CD4-positive, alpha-beta T cell treated with Interleukin-15 for 4 hours (primary cell): ENCODE measurements around the gene R3HDM2.
"Not testable (repeated sequence)": the region's sequence is repeated elsewhere in the genome, so short reads cannot be mapped to it uniquely, and the experiment has no call there.

Experiments
- DNase-seq: peaks from one replicate; pipeline ENCODE4 v3.0.0-alpha.2; 2020; ENCODE audit warnings: low spot score

The R3HDM2 gene

DNA sequence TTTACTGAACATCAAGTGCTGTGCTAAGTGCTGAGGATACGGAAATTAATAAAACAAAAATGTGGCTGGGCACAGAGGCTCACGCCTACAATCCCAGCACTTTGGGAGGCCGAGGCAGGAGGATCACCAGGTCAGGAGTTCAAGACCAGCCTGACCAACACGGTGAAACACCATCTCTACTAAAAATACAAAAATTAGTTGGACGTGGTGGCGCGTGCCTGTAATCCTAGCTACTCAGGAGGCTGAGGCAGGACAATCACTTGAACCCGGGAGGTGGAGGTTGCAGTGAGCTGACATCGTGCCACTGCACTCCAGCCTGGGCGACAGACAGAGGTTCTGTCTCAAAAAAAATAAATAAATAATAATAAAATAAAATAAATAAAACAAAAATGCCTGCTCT, 3.9 kb downstream of the R3HDM2 start:
- not testable (repeated sequence) for DNase-seq

DNA sequence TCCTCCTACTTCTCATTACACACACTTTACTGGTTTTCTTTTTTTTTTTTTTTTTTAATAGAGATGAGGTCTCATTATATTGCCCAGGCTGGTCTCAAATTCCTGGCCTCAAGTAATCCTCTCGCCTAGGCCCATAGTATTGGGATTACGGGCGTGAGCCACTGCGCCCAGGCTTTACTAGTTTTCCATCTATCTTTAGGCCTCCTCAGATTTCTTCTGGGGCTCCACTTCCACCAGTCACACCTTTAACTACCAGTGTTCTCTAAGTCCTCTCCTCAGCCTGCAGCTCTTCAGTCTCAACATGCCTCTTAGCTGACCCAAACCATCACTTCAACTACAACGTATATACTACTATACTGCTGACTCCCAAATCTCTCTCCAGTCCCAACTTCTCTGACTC, 10.4 kb downstream of the R3HDM2 start:
- DNase-seq, result no peak

DNA sequence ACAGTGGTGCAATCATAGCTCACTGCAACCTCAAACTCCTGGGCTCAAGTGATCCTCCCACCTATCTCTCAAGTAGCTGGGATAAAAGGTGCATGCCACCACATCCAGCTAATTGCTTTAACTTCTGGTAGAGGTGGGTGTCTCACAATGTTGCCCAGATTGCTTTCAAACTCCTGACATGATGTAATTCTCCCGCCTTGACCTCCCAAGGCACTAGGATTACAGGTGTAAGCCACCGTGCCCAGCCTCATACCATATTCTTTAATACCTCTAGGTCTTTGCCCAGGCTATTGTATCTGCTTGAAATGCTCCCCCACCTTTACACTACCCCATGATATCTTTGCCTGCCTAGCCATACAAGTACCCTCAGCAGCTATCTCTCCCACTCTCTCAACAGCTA, 11.3 kb downstream of the R3HDM2 start:
- DNase-seq, result no peak

DNA sequence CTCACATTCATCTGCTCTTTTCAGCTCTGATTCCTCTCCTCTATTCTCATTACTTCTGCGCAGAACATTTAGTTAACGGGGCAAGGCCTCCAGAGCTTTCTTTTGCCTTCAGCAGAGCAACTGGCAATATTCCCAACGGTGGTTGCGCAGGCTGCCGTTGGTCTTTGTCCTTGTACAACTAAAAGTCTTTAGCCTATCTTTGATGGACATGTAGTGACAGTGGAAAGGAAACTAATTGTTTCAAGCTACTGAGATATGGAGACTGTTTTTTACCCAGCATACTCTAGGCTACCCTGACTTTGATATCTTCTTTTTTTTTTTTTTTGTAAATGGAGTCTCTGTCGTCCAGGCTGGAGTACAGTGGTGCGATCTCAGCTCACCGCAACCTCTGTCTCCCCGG, 12.6 kb downstream of the R3HDM2 start:
- no peak for DNase-seq

DNA sequence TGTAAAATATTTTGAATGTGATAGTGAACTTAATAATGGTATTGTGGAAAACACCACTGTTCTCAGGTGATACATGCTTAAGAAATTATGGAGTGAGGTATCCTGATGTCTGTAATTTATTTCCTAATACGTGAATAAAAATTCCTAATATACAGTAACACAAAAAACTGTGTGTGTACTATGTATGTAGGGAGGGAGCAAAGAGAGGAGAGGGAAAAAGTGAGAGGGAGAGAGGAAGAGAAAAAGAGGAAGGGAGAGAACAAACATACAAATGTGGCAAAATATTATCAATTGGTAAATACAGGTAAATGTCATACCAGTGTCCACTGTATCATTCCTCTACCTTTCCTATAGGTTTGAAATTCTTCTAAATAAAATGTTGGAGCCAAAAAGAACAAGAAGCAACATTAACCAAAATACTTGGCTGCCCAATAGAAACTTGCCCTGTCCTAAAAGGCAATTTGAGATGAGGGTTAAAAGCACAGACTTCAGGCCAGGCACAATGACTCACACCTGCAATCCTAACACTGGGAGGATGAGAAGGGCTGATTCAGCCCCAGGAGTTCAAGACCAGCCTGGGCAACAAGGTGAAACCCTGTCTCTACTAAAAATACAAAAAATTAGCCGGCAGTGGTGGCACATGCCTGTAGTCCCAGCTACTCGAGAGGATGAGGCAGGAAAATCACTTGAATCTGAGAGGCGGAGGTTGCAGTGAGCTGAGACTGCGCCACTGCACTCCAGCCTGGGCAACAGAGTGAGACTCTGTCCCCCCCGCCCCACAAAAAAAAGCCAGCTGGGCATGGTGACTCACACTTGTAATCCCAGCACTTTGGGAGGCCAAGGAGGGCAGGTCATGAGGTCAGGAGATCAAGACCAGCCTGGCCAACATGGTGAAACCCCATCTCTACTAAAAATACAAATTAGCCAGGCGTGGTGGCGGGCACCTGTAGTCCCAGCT, 14.5 kb downstream of the R3HDM2 start:
- no peak for DNase-seq

DNA sequence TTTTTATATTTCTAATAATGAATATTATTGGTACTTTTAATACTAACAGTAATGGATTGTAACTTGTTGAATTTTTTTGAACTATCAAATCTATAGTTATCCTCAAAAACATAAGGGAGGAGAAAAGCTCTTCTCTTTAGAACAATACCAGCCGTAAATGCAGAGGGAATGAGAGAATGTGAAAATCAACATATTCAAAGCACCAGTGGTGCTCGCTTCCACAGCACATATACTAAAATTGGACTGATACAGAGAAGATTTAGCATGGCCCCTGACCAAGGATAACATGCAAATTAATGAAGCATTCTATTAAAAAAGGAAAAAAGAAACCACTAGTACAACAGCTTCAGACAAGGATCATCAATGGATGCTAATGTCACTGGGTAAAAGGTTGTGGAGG, 15.8 kb downstream of the R3HDM2 start:
- DNase-seq, result no peak

DNA sequence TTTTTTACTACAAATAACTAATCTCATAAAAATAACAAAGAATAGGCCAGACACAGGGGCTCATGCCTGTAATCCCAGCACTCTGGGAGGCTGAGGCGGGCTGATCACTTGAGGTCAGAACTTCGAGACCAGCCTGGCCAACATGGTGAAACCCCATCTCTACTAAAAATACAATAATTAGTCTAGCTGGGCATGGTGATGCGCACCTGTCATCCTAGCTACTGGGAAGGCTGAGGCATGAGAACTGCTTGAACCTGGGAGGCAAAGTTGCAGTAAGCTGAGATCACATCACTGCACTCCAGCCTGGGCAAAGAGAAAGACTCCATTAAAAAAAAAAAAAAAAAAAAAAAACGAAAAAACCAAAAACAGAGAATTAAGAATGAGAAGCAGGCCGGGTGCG, 16.7 kb downstream of the R3HDM2 start:
- not testable (repeated sequence) for DNase-seq

DNA sequence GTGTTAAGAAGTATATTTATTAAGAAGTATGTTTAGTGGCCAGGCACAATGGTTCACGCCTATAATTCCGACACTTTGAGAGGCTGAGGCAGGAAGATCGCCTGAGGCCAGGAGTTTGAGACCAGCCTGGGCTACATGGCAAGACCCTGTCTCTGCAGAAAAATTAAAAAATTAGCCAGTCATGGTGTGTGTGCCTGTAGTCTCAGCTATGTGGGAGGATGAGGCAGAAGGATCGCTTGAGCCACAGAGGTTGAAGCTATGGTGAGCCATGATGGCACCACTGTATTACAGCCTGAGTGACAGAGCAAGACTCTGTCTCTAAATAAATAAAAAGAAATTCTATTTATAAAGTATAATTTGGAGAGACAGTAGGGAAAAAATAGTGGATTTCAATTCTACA, 20.3 kb downstream of the R3HDM2 start:
- no peak for DNase-seq

DNA sequence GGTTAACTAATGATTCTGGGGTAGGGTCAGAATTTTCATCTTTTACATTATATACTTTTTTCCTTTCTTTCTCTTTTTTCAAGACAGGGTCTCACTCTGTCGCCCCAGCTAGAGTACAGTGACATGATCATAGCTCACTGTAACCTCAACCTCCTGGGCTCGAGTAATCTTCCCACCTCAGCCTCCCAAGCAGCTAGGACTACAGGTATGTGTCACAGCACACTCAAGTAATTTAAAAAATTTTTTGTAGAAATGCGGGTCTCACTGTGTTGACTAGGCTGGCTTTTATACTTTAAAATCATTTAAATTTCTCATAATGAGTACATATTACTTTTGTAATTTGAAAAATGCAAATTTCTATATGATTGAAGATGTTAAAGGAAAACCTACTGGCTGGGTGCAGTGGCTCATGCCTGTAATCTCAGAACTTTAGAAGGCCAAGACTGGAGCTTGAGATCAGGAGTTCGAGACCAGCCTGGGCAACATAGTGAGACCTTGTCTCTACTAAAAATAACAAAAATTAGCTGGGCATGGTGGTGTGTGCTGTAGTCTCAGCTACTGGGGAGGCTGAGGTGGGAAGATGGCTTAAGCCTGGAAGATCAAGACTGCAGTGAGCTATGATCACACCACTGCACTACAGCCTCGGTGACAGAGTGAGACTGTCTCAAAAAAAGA, 25.7 kb downstream of the R3HDM2 start:
- DNase-seq, result no peak

DNA sequence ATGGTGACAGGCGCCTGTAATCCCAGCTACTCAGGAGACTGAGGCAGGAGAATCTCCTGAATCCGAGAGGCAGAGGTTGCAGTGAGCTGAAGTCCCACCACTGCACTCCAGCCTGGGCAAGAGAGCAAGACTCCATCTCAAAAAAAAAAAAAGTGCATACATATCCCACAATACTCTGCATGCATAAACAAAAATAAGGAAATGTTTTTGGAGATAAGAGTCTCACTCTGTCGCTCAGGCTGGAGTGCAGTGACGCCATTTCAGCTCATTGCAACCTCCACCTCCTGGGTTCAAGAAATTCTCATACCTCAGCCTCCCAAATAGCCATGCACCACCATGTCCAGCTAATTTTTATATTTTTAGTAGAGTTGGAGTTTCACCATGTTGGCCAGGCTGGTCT, 28.7 kb downstream of the R3HDM2 start:
- not testable (repeated sequence) for DNase-seq

DNA sequence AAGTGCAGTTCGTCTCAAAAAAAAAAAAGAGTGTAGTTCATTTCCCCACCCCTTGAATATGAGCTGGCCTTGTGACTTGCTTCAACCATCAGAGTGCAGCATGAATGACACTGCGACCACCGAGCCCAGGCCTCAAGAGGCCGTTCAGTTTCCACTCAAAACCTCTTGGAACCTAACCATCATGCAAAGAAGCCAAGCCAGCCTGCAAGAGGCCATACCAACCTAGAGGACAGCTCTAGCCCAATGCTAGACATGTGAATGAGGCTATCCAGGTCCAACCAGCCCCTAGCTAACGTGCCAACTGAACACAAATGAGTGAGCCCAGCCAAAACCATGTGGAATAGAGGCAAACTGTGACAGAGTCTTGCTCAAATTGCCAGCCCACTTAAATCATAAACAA, 29.7 kb downstream of the R3HDM2 start:
- no peak for DNase-seq

DNA sequence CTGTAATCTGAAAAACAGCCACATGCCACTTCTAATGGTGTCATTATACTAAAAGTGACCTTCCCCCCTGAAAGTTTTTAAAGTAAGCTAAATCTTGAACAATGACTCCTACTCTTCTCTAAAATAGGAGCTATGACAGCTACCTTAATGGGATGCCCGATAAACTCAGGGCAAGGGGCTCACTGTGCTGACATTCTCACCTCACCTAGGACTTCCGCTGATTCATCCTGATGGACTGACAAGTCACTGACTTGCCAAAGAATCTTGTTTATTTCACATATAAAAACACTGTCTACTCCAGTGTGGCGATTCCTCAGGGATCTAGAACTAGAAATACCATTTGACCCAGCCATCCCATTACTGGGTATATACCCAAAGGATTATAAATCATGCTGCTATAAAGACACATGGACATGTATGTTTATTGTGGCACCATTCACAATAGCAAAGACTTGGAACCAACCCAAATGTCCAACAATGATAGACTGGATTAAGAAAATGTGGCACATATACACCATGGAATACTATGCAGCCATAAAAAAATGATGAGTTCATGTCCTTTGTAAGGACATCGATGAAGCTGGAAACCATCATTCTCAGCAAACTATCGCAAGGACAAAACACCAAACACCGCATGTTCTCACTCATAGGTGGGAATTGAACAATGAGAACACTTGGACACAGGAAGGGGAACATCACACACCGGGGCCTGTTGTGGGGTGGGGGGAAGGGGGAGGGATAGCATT, 31.0 kb downstream of the R3HDM2 start:
- DNase-seq, result not testable (repeated sequence)

DNA sequence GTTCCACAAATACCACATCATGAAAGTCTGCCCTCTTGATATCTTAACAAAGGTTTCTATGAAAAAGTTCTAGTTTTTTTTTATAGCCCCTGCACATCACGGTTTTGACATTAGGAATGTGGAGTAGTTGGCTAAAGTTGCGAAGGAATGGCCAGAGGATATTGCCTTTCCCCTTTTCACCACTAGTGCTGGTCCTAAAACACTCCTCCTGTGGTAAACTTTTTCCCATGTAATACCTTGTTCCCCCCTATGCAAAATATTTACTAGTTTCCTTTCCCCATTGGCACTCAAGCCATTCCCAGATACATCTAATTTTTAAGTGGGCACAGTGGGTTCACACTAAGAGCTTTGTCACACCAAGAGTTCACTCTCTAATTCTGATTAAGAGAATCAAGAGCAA, 33.4 kb downstream of the R3HDM2 start:
- DNase-seq, result no peak

DNA sequence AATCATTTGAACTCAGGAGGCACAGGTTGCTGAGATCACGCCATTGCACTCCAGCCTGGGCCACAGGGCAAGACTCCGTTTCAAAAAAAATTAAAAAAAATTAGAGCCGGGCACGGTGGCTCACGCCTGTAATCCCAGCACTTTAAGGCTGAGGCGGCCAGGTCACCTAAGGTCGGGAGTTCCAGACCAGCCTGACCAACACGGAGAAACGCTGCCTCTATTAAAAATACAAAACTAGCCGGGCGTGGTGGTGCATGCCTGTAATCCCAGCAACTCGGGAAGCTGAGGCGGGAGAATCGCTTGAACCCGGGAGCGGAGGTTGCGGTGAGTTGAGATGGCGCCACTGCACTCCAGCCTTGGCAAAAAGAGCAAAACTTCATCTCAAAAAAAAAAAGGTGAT, 35.7 kb downstream of the R3HDM2 start:
- no peak for DNase-seq

DNA sequence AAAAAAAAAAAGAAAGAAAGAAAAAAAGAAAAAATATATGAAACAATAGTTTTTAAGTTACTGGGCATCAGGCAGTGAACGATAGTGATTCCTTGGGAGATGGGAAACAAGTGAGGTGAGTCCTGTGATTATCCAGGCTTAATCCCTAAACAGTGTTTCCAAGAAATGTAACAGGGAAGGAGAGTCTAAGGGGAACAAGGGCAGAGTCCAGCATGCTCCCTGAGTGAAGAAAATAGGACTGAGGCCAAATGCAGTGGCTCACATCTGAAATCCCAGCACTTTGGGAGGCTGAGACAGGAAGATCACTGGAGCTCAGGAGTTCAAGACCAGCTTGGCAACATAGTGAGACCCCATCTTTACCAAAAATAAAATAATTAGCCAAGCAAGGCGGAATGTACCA, 40.7 kb downstream of the R3HDM2 start:
- no peak for DNase-seq

DNA sequence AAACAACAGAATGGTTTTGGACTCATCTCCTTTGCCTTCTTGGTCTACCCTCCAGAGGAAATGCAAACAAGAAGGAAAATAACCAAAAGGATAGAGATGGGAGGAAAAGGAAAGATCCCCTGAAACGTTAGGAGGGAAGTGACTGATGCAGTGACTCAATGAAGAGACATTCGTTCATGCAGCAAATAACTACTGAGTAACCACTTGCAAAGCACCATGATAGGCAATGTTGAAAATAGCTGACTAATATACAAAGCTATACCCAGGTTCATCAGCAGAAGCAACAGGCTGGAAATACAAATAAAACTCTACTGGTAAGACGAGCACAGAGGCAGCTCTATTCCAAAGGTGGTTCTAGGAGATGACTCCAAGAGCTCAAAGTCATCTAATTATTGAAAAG, 41.8 kb downstream of the R3HDM2 start:
- no peak for DNase-seq

DNA sequence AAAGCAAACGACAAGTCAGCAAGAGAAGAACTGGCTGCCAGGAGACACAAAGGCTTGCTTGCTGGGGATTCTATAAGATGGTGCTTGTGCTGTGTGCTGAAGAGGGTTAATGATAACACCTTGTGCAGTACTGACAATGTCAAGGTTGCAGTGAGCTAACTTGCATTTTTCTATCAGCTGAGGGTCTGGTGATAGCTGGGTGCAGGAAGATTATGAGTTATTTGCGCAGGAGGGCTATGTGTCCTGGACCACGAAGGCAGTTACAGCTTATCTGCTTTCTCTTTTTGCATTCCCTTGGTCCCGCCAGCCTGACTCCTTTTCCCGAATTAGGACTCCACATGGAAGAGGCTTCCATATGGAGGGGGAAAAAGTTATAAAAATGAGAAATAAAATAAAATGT, 42.4 kb downstream of the R3HDM2 start:
- no peak for DNase-seq

DNA sequence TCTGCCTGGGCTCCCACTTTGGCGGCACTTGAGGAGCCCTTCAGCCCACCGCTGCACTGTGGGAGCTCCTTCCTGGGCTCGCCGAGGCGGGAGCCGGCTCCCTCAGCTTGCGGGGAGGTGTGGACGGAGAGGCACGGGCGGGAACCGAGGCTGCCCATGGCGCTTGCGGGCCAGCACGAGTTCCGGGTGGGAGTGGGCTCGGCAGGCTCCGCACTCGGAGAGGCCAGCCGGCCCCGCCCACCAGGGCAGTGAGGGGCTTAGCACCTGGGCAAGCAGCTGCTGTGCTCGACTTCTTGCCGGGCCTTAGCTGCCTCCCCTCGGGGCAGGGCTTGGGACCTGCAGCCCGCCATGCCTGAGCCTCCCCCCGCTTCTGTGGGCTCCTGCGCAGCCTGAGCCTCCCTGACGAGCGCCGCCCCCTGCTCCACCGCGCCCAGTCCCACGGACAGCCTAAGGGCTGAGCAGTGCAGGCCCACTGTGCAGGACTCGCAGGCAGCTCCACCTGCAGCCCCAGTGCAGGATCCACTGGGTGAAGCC, 44.6 kb downstream of the R3HDM2 start:
- no peak for DNase-seq

DNA sequence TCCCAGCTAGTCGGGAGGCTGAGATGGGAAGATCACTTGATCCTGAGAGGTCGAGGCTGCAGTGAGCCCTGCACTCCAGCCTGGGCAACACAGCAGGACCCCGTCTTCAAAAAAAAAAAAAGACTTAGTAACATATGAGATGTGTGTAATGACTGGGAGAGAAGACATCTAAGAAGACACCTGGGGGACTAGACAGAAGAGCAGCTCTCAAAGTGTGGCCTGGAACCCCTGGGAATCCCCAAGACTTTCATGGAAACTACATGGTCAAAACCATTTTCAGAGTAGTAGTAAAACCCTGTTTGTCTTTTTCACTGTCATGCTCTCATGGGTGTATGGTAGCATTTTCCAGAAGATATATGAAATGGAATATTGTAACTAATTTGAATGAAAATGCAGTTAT, 45.3 kb downstream of the R3HDM2 start:
- DNase-seq, result no peak

DNA sequence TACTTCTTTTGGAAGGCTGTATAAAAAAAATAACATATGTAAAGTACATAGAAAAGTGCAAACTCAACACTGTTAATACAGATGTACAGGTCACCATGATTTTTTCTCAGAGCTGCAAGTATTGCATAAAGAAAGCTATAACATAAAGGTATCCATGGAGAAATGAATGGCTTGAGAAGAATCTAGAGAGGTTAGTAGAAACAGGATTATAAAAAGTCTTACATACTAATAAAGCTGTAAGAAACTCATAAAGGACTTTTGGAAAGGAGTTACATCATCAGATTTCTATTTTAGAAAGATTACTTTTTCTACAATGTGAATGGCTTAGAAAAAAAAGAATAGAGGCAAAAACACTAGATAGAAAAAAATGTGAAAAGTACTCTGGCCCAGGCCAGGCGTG, 46.4 kb downstream of the R3HDM2 start:
- DNase-seq, result no peak

DNA sequence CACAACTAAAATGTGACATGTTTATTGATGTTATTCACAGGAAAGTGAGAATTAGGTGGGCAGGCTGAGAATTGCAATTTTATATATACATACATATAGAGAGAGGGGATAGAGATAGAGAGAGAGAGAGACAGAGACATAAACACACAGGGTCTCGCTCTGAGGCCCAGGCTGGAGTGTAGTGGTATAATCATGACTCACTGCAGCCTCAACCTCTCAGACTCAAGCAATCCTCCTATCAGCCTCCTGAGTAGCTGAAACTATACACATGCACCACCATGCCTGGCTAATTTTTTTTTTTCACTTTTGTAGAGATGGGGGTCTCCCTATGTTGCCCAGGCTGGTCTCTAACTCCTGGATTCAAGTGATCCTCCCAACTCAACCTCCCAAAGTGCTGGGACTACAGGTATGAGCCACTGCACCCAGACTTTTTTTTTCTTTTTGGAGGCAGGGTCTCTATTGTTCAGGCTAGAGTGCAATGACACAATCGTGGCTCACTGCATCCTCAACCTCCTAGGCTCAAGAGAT, 49.1 kb downstream of the R3HDM2 start:
- DNase-seq, result no peak

DNA sequence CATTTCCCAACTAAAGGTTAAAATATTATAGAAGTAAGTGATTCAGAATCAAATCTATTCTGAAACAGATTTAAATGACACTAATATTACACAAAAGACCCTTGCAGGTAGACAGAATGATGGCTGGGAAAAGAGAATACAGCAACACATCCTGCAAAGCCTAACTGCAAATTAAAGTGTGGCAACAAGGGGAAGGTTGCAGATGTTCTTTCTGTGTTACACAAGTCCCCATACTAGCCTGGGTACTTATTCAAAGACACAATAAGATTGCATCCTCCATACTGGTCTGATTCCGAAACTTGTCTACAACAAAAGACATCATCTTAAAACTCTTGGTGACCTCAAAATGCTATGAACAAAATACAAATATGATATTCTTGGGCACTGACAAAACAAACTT, 50.5 kb downstream of the R3HDM2 start:
- no peak for DNase-seq
